SK-N-SH (cell line): Measurements from ENCODE around the gene C4A. TPM values are rescaled to one million over a fixed set of nuclear protein-coding genes. Genes with fewer than 3 reads are reported as not detected.

ENCODE experiments used
- CTCF ChIA-PET: fragments of 300-600, 350-600 bp; formaldehyde crosslinking; extraction: SDS; loops from one replicate; lab custom pipeline; 2021; lab: Yijun Ruan, JAX
- POLR2A ChIA-PET: fragments of 350-600 bp; sonication (Branson Sonifier 250); formaldehyde crosslinking; extraction: SDS; loops from one replicate; lab custom pipeline; 2020; ENCODE audit warnings: antibody characterized with exemption, inconsistent platforms; lab: Yijun Ruan, JAX
- DNase-seq: peaks from one replicate; pipeline ENCODE4 v3.0.0; 2012
- H2AFZ ChIP-seq: fragments of 200-600 bp; sonication (generic); 2 replicates; pipeline ENCODE4 v1.8.1; 2016; ENCODE audit warnings: antibody characterized with exemption, mild to moderate bottlenecking, low read depth
- H3F3A ChIP-seq: fragments of 200-600 bp; sonication (generic); replicated peaks from 2 replicates; pipeline ENCODE3; 2016; ENCODE audit warnings: antibody characterized with exemption, mild to moderate bottlenecking; ENCODE audit not compliant: insufficient read depth
- H3K27ac ChIP-seq, 2 experiments: fragments of 200-500 bp in 1 of 2; fragments of 200-600 bp in 1 of 2; sonication (Bioruptor generic) in 1 of 2; sonication (generic), shearing (Covaris generic) in 1 of 2; 2 replicates each; pipeline versions ENCODE4 v1.5.1 to v1.6.1; 2014 to 2016; ENCODE audit warnings: low read depth in 2 of 2, inconsistent platforms in 1 of 2, low read length in 1 of 2, mild to moderate bottlenecking in 1 of 2, mixed read lengths in 1 of 2
- H3K27me3 ChIP-seq: fragments of 200-600 bp; sonication (generic), shearing (Covaris generic); 2 replicates; pipeline ENCODE4 v1.6.1; 2016; ENCODE audit warnings: mixed run types; ENCODE audit not compliant: insufficient read depth
- H3K36me3 ChIP-seq, 2 experiments: fragments of 200-500 bp in 1 of 2; fragments of 200-600 bp in 1 of 2; sonication (Bioruptor generic) in 1 of 2; sonication (generic) in 1 of 2; replicated peaks in 1 of 2; 2 replicates each; pipeline versions ENCODE3 to v1.5.1; 2014 to 2016; ENCODE audit warnings: low read length in 1 of 2, mild to moderate bottlenecking in 1 of 2; ENCODE audit not compliant: insufficient read depth in 2 of 2, control insufficient read depth in 1 of 2
- H3K4me1 ChIP-seq, 2 experiments: fragments of 200-500 bp in 1 of 2; fragments of 200-600 bp in 1 of 2; sonication (Bioruptor generic) in 1 of 2; sonication (generic), shearing (Covaris generic) in 1 of 2; 2 replicates each; pipeline versions ENCODE4 v1.5.1 to v1.6.1; 2014 to 2016; ENCODE audit warnings: low read depth in 1 of 2, low read length in 1 of 2, mixed run types in 1 of 2; ENCODE audit not compliant: insufficient read depth in 2 of 2, control insufficient read depth in 1 of 2
- H3K4me2 ChIP-seq: fragments of 200-600 bp; sonication (generic), shearing (Covaris generic); 2 replicates; pipeline ENCODE4 v1.6.1; 2017; ENCODE audit warnings: mixed run types
- H3K4me3 ChIP-seq, 2 experiments: fragments of 200-500 bp in 1 of 2; fragments of 200-600 bp in 1 of 2; sonication (Bioruptor generic) in 1 of 2; sonication (generic), shearing (Covaris generic) in 1 of 2; 2 replicates each; pipeline versions ENCODE4 v1.5.1 to v1.8.1; 2014 to 2016; ENCODE audit warnings: low read depth in 2 of 2, inconsistent platforms in 1 of 2, low read length in 1 of 2, mild to moderate bottlenecking in 1 of 2, mixed read lengths in 1 of 2, moderate library complexity in 1 of 2
- H3K79me2 ChIP-seq: fragments of 200-600 bp; sonication (generic); 2 replicates; pipeline ENCODE4 v1.8.1; 2017; ENCODE audit warnings: mild to moderate bottlenecking; ENCODE audit not compliant: insufficient read depth
- H3K9ac ChIP-seq: fragments of 200-600 bp; sonication (generic); 2 replicates; pipeline ENCODE4 v1.6.1; 2017; ENCODE audit warnings: mixed run types
- H3K9me2 ChIP-seq: fragments of 200-600 bp; sonication (generic); 2 replicates; pipeline ENCODE4 v1.6.1; 2017; ENCODE audit warnings: mixed run types
- H3K9me3 ChIP-seq: fragments of 200-600 bp; sonication (generic); 2 replicates; pipeline ENCODE4 v1.6.1; 2017; ENCODE audit warnings: mixed run types, mild to moderate bottlenecking, moderate library complexity
- H4K20me1 ChIP-seq: fragments of 200-600 bp; sonication (generic); 2 replicates; pipeline ENCODE4 v1.6.1; 2017; ENCODE audit warnings: mild to moderate bottlenecking, mixed run types; ENCODE audit not compliant: insufficient read depth
- CHD2 ChIP-seq: fragments of 150-350 bp; IDR thresholded peaks from 2 replicates; pipeline ENCODE4 v1.6.1; 2018; ENCODE audit warnings: low read length; ENCODE audit not compliant: partially characterized antibody
- CTCF ChIP-seq: fragments of 200-600 bp; sonication (generic); IDR thresholded peaks from 2 replicates; pipeline ENCODE4 v1.6.1; 2017; ENCODE audit warnings: antibody characterized with exemption, mild to moderate bottlenecking, moderate library complexity
- EP300 ChIP-seq, 2 experiments: IDR thresholded peaks; 2 replicates each; pipeline versions ENCODE4 v1.4.0 to v1.6.1; 2012; ENCODE audit warnings: borderline replicate concordance in 1 of 2, low read depth in 1 of 2, low read length in 1 of 2
- FOSL2 ChIP-seq: IDR thresholded peaks from 2 replicates; pipeline ENCODE4 v1.4.0; 2012; ENCODE audit warnings: low read depth, mild to moderate bottlenecking, moderate library complexity, borderline replicate concordance
- FOXM1 ChIP-seq: IDR thresholded peaks from 2 replicates; pipeline ENCODE4 v1.4.0; 2012; ENCODE audit warnings: low read depth, mild to moderate bottlenecking
- GATA2 ChIP-seq: sonication (generic); formaldehyde crosslinking; IDR thresholded peaks from 2 replicates; pipeline ENCODE4 v1.5.0; 2020; ENCODE audit warnings: mild to moderate bottlenecking, missing genetic modification reagents
- MXI1 ChIP-seq: IDR thresholded peaks from 2 replicates; pipeline ENCODE4 v1.6.1; 2012; ENCODE audit warnings: mild to moderate bottlenecking, low read depth, low read length, improper control_type of control experiment
- NFIC ChIP-seq: IDR thresholded peaks from 2 replicates; pipeline ENCODE4 v1.4.0; 2012; ENCODE audit warnings: borderline replicate concordance
- NRF1 ChIP-seq: IDR thresholded peaks from 2 replicates; pipeline ENCODE4 v1.6.1; 2012; ENCODE audit warnings: low read depth, mild to moderate bottlenecking, low read length
- PBX3 ChIP-seq: IDR thresholded peaks from 2 replicates; pipeline ENCODE4; 2012
- REST ChIP-seq: IDR thresholded peaks from 2 replicates; pipeline ENCODE4 v1.6.1; 2012; ENCODE audit warnings: mild to moderate bottlenecking, low read depth, low read length, moderate library complexity
- RXRA ChIP-seq: IDR thresholded peaks from 2 replicates; pipeline ENCODE4 v1.4.0; 2012; ENCODE audit warnings: low read depth, mild to moderate bottlenecking, borderline replicate concordance
- TCF12 ChIP-seq: IDR thresholded peaks from 2 replicates; pipeline ENCODE4 v1.4.0; 2012
- WGBS: methylation state at CpG from one replicate; pipeline ENCODE4 v1.1.6; 2017; ENCODE audit warnings: low lambda C conversion rate; 5-methylcytosine and 5-hydroxymethylcytosine counted together
- polyA plus RNA-seq, 3 experiments: library from polyadenylated mRNA; depleted of rRNA; stranded (reverse); fragments of >200 nt; gene quantifications; 2 replicates each; pipeline ENCODE4 v1.2.3, GENCODE V29; 2012

C4A gene
- polyA plus RNA-seq, 1 of the 3 experiments (the other 2 are of a cell fraction), result 11.4 TPM

GRCh38 chr6:31945154-31945506, 36.7 kb upstream of the C4A start (continued):
- TF ChIP-seq REST (no peak), MXI1 (no peak), FOSL2 (no peak), EP300 (IDR thresholded peaks at IDR 0.05; ENCODE audit: borderline replicate concordance in 1 of 2, low read depth in 1 of 2, low read length in 1 of 2) (no peak), PBX3 (no peak)

- no peaks in the 10 kb centered on the region for H3K9me2 ChIP-seq
- no peak for DNase-seq
- POLR2A ChIA-PET, result no interaction called here
Observed at GRCh38 chr6:31945507-31946369, 36.1 kb upstream of the C4A start, which contains the start of gene CFB. Gene CFB, plus strand, starts transcription at chr6:31946095. Its CDS starts 127 bp downstream, at chr6:31946222.

More at GRCh38 chr6:31945507-31946369, 36.1 kb upstream of the C4A start, which contains the start of gene CFB:
- Histone ChIP-seq H3K79me2 (no peaks in the 10 kb centered on the region), H3K9me3 (no peaks in the 10 kb centered on the region), H4K20me1 (no peaks in the 10 kb centered on the region), H3K36me3 (peaks cover 0 to under 1% of the 10 kb centered on the region in 2 experiments), H3K4me1 (peaks cover 9 to 14% of the 10 kb centered on the region in 2 experiments; a peak in 1 of 4 replicates), H3F3A (peaks cover 15% of the 10 kb centered on the region), H3K4me3 (peak within 1 kb of the TSS; percentile 36 to 49; a peak in 3 of 4 replicates), H2AFZ (peak within 1 kb of the TSS; percentile 89), H3K27ac (peak within 1 kb of the TSS; percentile 80 to 92), H3K27me3 (no peaks in the 10 kb centered on the region), H3K4me2 (peak within 1 kb of the TSS; percentile 78), H3K9ac (peak within 1 kb of the TSS; percentile 52)
- TF ChIP-seq NRF1 (no peak), MXI1 (no peak), FOSL2 (peak; percentile 56; the same call in 1 of the 2 replicates), FOXM1 (no peak), PBX3 (peak; percentile 94), CTCF (no peak), REST (no peak), TCF12 (peak; percentile 20; the same call in 1 of the 2 replicates), CHD2 (no peak), GATA2 (CRISPR knock-in tag) (no peak), NFIC (peak; percentile 46; the same call in 1 of the 2 replicates), RXRA (no peak)
- 13% methylated on average over 9 of the region's 11 CpGs for WGBS
- CTCF ChIA-PET, result no interaction called here
